Breast epithelium (tissue), 4 donors: ENCODE measurements around the gene TMEM163. TPM values are rescaled to one million over a fixed set of nuclear protein-coding genes. Genes with fewer than 3 reads are reported as not detected.
"Not testable (repeated sequence)": the region's sequence is repeated elsewhere in the genome, so short reads cannot be mapped to it uniquely, and the experiment has no call there.

ENCODE experiments used
- DNase-seq, 2 donors: peaks; one replicate each; pipeline ENCODE4 v3.0.0-alpha.2; 2019; ENCODE audit warnings: low spot score in 2 of 2
- H3K27ac ChIP-seq, 2 donors: fragments of 200-600 bp; sonication (generic) in 1 of 2; one replicate each; pipeline ENCODE4 v1.5.1; 2016 to 2019; ENCODE audit warnings: mild to moderate bottlenecking in 1 of 2
- H3K27me3 ChIP-seq, 2 donors: fragments of 200-600 bp; sonication (generic) in 1 of 2; one replicate each; pipeline versions ENCODE4 v1.5.1 to v1.6.0; 2017 to 2019; ENCODE audit warnings: control low read depth in 1 of 2, mild to moderate bottlenecking in 1 of 2
- H3K36me3 ChIP-seq: fragments of 200-600 bp; one replicate; pipeline ENCODE4 v1.5.1; 2019
- H3K4me1 ChIP-seq, 2 donors: fragments of 200-600 bp; sonication (generic); one replicate each; pipeline ENCODE4 v1.5.1; 2016 to 2019; ENCODE audit warnings: control low read depth in 1 of 2
- H3K4me3 ChIP-seq, 3 donors: fragments of 200-600 bp; sonication (generic); 1 replicate in 2 of 3; 2 replicates in 1 of 3; pipeline ENCODE4 v1.5.1; 2016 to 2019; ENCODE audit warnings: mild to moderate bottlenecking in 3 of 3, moderate library complexity in 2 of 3
- H3K9me3 ChIP-seq, 2 donors: fragments of 200-600 bp; sonication (generic) in 1 of 2; one replicate each; pipeline ENCODE4 v1.5.1; 2016 to 2019; ENCODE audit warnings: control low read depth in 1 of 2
- POLR2A ChIP-seq: fragments of 450-650 bp; IDR thresholded peaks from one replicate; pipeline ENCODE4 v1.6.1; 2016; ENCODE audit warnings: antibody characterized with exemption, mild to moderate bottlenecking, moderate library complexity
- POLR2AphosphoS5 ChIP-seq, 3 donors: sonication (generic); formaldehyde crosslinking; IDR thresholded peaks; one replicate each; pipeline ENCODE4 v1.6.1; 2017; ENCODE audit warnings: antibody characterized with exemption in 3 of 3
- intact Hi-C: fragments of 100-400 bp; cut with DNase I; formaldehyde crosslinking; loops from one replicate; pipeline ENCODE4 v1.15.1; 2023; ENCODE audit warnings: low total_unique reads
- total RNA-seq, 3 donors: library from RNA; depleted of rRNA; stranded (reverse); fragments of >200 nt; gene quantifications; one replicate each; pipeline ENCODE4 v1.1.0, GENCODE V29; 2016
- TF ChIP-seq, protein P1 (sequence below), 3 donors: fragments of 450-650 bp; IDR thresholded peaks; one replicate each; pipeline ENCODE4 v1.5.1; 2016 to 2017; ENCODE audit warnings: antibody characterized with exemption in 3 of 3, mild to moderate bottlenecking in 3 of 3, moderate library complexity in 3 of 3

The TMEM163 gene
- total RNA-seq, 3 donors from 2014 or later = 0.32 to 1.5 (median 0.66) TPM

DNA sequence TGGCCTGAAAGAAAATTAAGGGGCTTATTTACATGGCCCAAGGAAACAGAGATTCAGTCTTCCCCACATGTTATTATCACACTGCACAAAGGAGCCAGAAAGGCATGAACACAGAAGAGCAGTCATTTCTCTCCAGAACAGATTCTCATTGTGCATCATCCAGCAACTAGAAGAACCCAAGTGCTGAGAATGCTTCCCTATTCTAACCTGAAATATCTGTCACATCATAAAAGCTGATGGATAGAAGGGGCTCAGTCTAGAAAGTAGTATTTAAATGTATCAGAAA lies 145.8 kb downstream of the TMEM163 start:
- no peak overlapping the region for H3K27ac ChIP-seq
- H3K4me3 ChIP-seq = no peak overlapping the region
- intact Hi-C loops = no loop called here
- TF ChIP-seq, protein P1, sequence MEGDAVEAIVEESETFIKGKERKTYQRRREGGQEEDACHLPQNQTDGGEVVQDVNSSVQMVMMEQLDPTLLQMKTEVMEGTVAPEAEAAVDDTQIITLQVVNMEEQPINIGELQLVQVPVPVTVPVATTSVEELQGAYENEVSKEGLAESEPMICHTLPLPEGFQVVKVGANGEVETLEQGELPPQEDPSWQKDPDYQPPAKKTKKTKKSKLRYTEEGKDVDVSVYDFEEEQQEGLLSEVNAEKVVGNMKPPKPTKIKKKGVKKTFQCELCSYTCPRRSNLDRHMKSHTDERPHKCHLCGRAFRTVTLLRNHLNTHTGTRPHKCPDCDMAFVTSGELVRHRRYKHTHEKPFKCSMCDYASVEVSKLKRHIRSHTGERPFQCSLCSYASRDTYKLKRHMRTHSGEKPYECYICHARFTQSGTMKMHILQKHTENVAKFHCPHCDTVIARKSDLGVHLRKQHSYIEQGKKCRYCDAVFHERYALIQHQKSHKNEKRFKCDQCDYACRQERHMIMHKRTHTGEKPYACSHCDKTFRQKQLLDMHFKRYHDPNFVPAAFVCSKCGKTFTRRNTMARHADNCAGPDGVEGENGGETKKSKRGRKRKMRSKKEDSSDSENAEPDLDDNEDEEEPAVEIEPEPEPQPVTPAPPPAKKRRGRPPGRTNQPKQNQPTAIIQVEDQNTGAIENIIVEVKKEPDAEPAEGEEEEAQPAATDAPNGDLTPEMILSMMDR (IDR thresholded peaks at IDR 0.05) = no peak
- TF ChIP-seq POLR2A (no peak), POLR2AphosphoS5 (IDR thresholded peaks at IDR 0.05) (no peak)
- H3K36me3 ChIP-seq = no peaks in the 10 kb centered on the region
- H3K4me1 ChIP-seq = no peaks in the 10 kb centered on the region
- H3K9me3 ChIP-seq = no peaks in the 10 kb centered on the region
- no peak for DNase-seq
- H3K27me3 ChIP-seq = no peaks in the 10 kb centered on the region

DNA sequence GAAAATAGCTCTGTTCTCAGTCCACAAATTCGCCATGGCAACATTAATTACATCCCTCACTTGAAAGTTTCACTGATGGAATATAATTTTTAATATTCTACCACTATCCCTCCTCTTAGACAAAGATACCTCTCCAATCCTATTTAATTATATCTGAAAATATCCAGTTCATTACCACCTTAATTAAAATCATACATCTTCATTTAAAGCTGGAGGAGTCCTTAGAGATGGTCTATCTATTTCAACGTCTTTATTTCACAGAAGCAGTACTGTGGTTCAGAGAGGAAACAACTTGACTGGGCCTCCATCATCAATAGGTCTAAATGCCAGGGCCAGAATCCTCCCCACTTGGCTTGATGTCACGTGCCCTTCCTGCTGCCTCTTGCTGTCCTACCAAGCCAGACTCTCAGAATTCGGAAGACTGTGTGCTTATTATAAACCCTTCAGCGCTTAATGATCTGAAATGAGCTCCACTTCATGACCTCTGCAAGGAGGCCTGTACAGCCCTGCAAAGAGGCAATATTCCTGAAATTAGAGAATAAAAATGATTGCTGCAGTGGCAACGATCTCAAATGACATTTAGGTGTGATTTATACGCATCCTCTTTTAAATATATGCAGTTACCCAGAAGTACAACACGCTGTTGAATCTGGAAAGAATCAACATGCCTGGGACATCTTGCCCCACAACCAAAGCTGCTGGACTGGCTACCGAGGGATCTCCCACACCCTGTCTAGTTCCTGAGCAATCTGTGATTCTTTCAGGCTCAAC lies 146.3 kb downstream of the TMEM163 start:
- Histone ChIP-seq H3K4me3 (no peak overlapping the region), H3K27ac (no peak overlapping the region), H3K9me3 (no peaks in the 10 kb centered on the region), H3K4me1 (no peaks in the 10 kb centered on the region), H3K27me3 (no peaks in the 10 kb centered on the region), H3K36me3 (no peaks in the 10 kb centered on the region)
- intact Hi-C loops = no loop called here
- TF ChIP-seq POLR2AphosphoS5 (IDR thresholded peaks at IDR 0.05) = no peak
- TF ChIP-seq, protein P1 (IDR thresholded peaks at IDR 0.05) = no peak
- TF ChIP-seq POLR2A = no peak
- no peak for DNase-seq

DNA sequence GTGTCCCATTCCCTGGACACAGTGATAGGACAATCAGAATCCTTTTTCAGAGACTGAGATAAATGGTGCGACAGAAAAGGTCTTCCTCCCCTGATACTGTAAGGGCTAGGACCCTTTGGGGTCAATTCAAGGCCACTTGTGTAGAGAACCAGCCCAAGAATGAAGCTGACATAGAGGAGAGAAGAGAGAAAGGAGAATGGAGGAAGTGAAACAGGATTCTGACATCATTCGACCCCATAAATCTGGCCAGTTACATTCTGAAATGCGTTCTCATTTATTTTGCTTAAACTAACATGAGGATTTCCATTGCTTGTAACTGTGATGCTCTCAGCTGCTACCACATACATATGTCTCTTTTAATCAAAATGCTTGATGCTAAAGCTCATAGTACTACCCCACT lies 148.1 kb downstream of the TMEM163 start:
- TF ChIP-seq, protein P1 (IDR thresholded peaks at IDR 0.05) = no peak
- TF ChIP-seq POLR2A = no peak
- Histone ChIP-seq H3K36me3 (no peaks in the 10 kb centered on the region), H3K27ac (no peak overlapping the region), H3K4me3 (no peak overlapping the region), H3K27me3 (no peaks in the 10 kb centered on the region), H3K4me1 (no peaks in the 10 kb centered on the region), H3K9me3 (no peaks in the 10 kb centered on the region)
- DNase-seq = no peak
- intact Hi-C loops = no loop called here

DNA sequence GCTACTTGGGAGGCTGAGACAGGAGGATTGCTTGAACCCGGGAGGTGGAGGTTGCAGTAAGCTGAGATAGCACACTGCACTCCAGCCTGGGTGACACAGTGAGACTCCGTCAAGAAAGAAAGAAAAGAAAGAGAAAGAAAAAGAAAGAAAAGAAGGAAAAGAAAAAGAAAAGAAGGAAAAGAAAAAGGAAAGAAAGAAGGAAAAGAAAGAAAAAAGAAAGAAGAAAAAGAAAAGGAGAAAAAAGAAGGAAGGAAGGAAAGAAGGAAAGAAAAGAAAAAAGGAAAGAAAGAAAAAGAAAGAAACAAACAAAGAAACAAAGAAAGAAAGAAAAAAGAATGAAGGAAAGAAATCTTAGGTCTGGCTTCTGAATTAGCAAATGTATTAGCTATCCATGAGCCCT lies 150.4 kb downstream of the TMEM163 start:
- Histone ChIP-seq H3K4me1 (no peaks in the 10 kb centered on the region), H3K36me3 (no peaks in the 10 kb centered on the region), H3K9me3 (no peaks in the 10 kb centered on the region), H3K27me3 (no peaks in the 10 kb centered on the region), H3K4me3 (no peak overlapping the region), H3K27ac (no peak overlapping the region)
- no peak for TF ChIP-seq POLR2A
- TF ChIP-seq POLR2AphosphoS5 (IDR thresholded peaks at IDR 0.05) = no peak
- TF ChIP-seq, protein P1 (IDR thresholded peaks at IDR 0.05) = no peak
- DNase-seq = no peak
- intact Hi-C loops = no loop called here

DNA sequence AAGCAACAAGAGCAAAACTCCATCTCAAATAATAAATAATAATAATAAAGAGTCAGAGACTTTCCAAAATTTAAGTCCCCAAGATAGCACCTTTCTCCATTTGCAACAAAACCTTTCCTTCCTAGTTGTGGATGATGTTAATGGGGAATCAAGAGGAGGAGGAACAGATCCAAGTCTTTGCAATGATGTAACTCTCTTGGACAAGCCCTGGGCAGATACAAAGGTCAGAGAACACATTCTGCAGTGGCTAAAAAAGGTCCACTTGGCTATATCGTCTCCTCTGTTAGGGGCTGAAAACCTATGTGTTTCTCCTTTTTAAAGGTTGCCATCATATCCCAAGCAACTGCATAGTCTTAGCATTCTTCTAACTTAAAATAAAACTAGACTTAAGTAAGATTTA lies 151.1 kb downstream of the TMEM163 start:
- TF ChIP-seq POLR2A = no peak
- TF ChIP-seq, protein P1 (IDR thresholded peaks at IDR 0.05) = no peak
- TF ChIP-seq POLR2AphosphoS5 (IDR thresholded peaks at IDR 0.05) = no peak
- no peaks in the 10 kb centered on the region for H3K9me3 ChIP-seq

DNA sequence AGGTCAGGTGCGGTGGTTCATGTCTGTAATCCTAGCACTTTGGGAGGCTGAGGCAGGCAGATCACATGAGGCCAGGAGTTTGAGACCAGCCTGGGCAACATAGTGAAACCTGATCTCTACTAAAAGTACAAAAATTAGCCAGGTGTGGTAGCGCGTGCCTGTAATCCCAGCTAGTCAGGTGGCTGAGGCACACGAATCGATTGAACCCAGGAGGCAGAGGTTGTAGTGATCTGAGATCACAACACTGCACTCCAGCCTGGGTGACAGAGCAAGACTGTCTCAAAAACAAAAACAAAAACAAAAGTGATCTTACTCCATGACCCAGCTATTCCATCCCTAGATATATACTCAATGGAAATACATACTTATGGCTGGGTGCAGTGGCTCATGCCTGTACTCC lies 153.8 kb downstream of the TMEM163 start:
- DNase-seq, H3K27ac ChIP-seq, H3K27me3 ChIP-seq, H3K36me3 ChIP-seq, H3K9me3 ChIP-seq, H3K4me1 ChIP-seq, intact Hi-C loops, H3K4me3 ChIP-seq: not testable (repeated sequence)

More for the DNA sequence above, 151.1 kb downstream of the TMEM163 start:
- DNase-seq = no peak
- H3K27ac ChIP-seq = no peak overlapping the region
- intact Hi-C loops = no loop called here
- no peaks in the 10 kb centered on the region for H3K4me1 ChIP-seq
- H3K36me3 ChIP-seq = no peaks in the 10 kb centered on the region
- H3K4me3 ChIP-seq = no peak overlapping the region
- no peaks in the 10 kb centered on the region for H3K27me3 ChIP-seq
